ENCODE measurements around the gene PSME3IP1.

DNA sequence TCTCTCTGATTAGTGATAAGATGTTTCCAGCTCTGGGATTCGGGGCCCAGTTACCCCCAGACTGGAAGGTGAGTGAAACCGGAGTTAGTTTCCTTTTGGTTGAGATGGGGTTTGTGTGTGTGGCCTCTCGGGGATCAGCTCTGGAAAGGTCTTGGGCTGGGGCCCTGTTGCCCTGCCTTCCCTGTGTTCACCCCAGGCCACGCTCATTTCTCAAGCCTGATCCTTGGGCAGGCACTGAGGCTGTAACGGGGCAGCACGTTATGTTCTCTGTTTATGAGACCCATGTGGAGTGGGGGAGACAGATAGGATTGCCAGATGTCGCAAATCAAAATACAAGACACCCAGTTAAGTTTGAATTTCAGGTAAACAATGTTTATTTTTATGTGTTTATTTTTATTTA, 58.0 kb downstream of the PSME3IP1 start:
- TF ChIP-seq, protein P1, sequence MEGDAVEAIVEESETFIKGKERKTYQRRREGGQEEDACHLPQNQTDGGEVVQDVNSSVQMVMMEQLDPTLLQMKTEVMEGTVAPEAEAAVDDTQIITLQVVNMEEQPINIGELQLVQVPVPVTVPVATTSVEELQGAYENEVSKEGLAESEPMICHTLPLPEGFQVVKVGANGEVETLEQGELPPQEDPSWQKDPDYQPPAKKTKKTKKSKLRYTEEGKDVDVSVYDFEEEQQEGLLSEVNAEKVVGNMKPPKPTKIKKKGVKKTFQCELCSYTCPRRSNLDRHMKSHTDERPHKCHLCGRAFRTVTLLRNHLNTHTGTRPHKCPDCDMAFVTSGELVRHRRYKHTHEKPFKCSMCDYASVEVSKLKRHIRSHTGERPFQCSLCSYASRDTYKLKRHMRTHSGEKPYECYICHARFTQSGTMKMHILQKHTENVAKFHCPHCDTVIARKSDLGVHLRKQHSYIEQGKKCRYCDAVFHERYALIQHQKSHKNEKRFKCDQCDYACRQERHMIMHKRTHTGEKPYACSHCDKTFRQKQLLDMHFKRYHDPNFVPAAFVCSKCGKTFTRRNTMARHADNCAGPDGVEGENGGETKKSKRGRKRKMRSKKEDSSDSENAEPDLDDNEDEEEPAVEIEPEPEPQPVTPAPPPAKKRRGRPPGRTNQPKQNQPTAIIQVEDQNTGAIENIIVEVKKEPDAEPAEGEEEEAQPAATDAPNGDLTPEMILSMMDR (IDR thresholded peaks at IDR 0.05) = no peak
- TF ChIP-seq ZFX (IDR thresholded peaks at IDR 0.05; ENCODE audit: borderline replicate concordance) = no peak
